IPS-18c (cell line): ENCODE measurements around the gene CPT1C.

Experiments
- H3K4me3 ChIP-seq: 2 replicates; pipeline ENCODE4 v1.7.0; 2013; ENCODE audit warnings: low read depth, mild to moderate bottlenecking, low read length, moderate library complexity; ENCODE audit not compliant: insufficient read depth
- H3K9me3 ChIP-seq: one replicate; pipeline ENCODE4 v1.6.1; 2013; ENCODE audit warnings: mild to moderate bottlenecking, low read length, moderate library complexity; ENCODE audit not compliant: control insufficient read depth, insufficient read depth

The CPT1C gene

GRCh38 chr19:49761249-49761624 lies 70.3 kb downstream of the CPT1C start:
- no peaks in the 10 kb centered on the region for H3K9me3 ChIP-seq

GRCh38 chr19:49761625-49762311 lies 70.9 kb downstream of the CPT1C start:
- no peaks in the 10 kb centered on the region for H3K9me3 ChIP-seq
- H3K4me3 ChIP-seq = no peak overlapping the region

More at GRCh38 chr19:49761249-49761624, 70.3 kb downstream of the CPT1C start:
- H3K4me3 ChIP-seq = no peak overlapping the region

- H3K4me3 ChIP-seq = no peak within 1 kb of the TSS
Observed at GRCh38 chr19:49763230-49763629, 72.3 kb downstream of the CPT1C start, which contains the start of gene TSKS. TSS of gene TSKS (minus strand) at chr19:49763306. CDS start at chr19:49763247, 59 bp downstream.

More at GRCh38 chr19:49763230-49763629, 72.3 kb downstream of the CPT1C start, which contains the start of gene TSKS:
- no peaks in the 10 kb centered on the region for H3K9me3 ChIP-seq
